Liver (tissue), 9 donors: ENCODE measurements around the gene OR52E2. TPM values are rescaled to one million over a fixed set of nuclear protein-coding genes. Genes with fewer than 3 reads are reported as not detected.

Source experiments
- DNase-seq: peaks from one replicate; pipeline ENCODE4 v3.0.0-alpha.2; 2017; ENCODE audit warnings: low spot score
- H3K27ac ChIP-seq, 2 donors: one replicate each; pipeline ENCODE4 v1.7.0; 2013; ENCODE audit warnings: inconsistent platforms in 2 of 2, low read length in 2 of 2, control low read depth in 1 of 2, low read depth in 1 of 2, mild to moderate bottlenecking in 1 of 2
- H3K27me3 ChIP-seq, 4 donors: one replicate each; pipeline versions ENCODE4 v1.6.1 to v1.7.0; 2013; ENCODE audit warnings: low read length in 3 of 4, inconsistent platforms in 1 of 4, mild to moderate bottlenecking in 1 of 4, moderate library complexity in 1 of 4; ENCODE audit not compliant: control insufficient read depth in 4 of 4, insufficient read depth in 4 of 4
- H3K36me3 ChIP-seq, 4 donors: one replicate each; pipeline versions ENCODE4 v1.6.1 to v1.7.0; 2013; ENCODE audit warnings: low read length in 3 of 4, mild to moderate bottlenecking in 3 of 4, low read depth in 1 of 4, moderate library complexity in 1 of 4; ENCODE audit not compliant: control insufficient read depth in 4 of 4, insufficient read depth in 3 of 4
- H3K4me1 ChIP-seq, 4 donors: one replicate each; pipeline versions ENCODE4 v1.6.1 to v1.7.0; 2013; ENCODE audit warnings: low read length in 3 of 4, mild to moderate bottlenecking in 3 of 4, moderate library complexity in 1 of 4; ENCODE audit not compliant: control insufficient read depth in 4 of 4, insufficient read depth in 4 of 4
- H3K4me3 ChIP-seq, 3 donors: one replicate each; pipeline versions ENCODE4 v1.6.1 to v1.7.0; 2013; ENCODE audit warnings: low read length in 3 of 3, control low read depth in 1 of 3, low read depth in 1 of 3, mild to moderate bottlenecking in 1 of 3
- H3K9ac ChIP-seq, 2 donors: one replicate each; pipeline ENCODE4 v1.7.0; 2013; ENCODE audit warnings: low read length in 2 of 2, mild to moderate bottlenecking in 2 of 2, moderate library complexity in 2 of 2, control low read depth in 1 of 2, low read depth in 1 of 2
- H3K9me3 ChIP-seq, 4 donors: one replicate each; pipeline versions ENCODE4 v1.6.1 to v1.7.0; 2013; ENCODE audit warnings: low read length in 3 of 4; ENCODE audit not compliant: control insufficient read depth in 4 of 4
- CTCF ChIP-seq: fragments of 150-350 bp; IDR thresholded peaks from 2 replicates; pipeline ENCODE4 v1.5.1; 2017; ENCODE audit warnings: improper control_type of control experiment, low read depth, low read length; ENCODE audit not compliant: missing input control
- EGR1 ChIP-seq, 2 donors: IDR thresholded peaks; 2 replicates each; pipeline ENCODE4 v1.6.1; 2016 to 2018; ENCODE audit warnings: antibody characterized with exemption in 2 of 2, low read depth in 2 of 2
- FOXA1 ChIP-seq: IDR thresholded peaks from 2 replicates; pipeline ENCODE4 v1.6.1; 2016; ENCODE audit warnings: antibody characterized with exemption
- FOXA2 ChIP-seq: IDR thresholded peaks from 2 replicates; pipeline ENCODE4 v1.6.1; 2016; ENCODE audit warnings: antibody characterized with exemption
- GABPA ChIP-seq, 2 donors: IDR thresholded peaks in 1 of 2; conservative IDR thresholded peaks in 1 of 2; 2 replicates each; pipeline ENCODE4 v1.6.1; 2016; ENCODE audit warnings: antibody characterized with exemption in 2 of 2, mild to moderate bottlenecking in 1 of 2, moderate library complexity in 1 of 2
- HNF4A ChIP-seq, 2 donors: conservative IDR thresholded peaks; 2 replicates each; pipeline ENCODE4 v1.6.1; 2016; ENCODE audit warnings: antibody characterized with exemption in 2 of 2, mild to moderate bottlenecking in 2 of 2
- HNF4G ChIP-seq: IDR thresholded peaks from 2 replicates; pipeline ENCODE4 v1.6.1; 2016; ENCODE audit warnings: antibody characterized with exemption
- JUND ChIP-seq, 2 donors: IDR thresholded peaks; 2 replicates each; pipeline ENCODE4 v1.6.1; 2016; ENCODE audit warnings: antibody characterized with exemption in 2 of 2
- MAX ChIP-seq: IDR thresholded peaks from 2 replicates; pipeline ENCODE4 v1.6.1; 2016; ENCODE audit warnings: antibody characterized with exemption
- NR2F2 ChIP-seq: IDR thresholded peaks from 2 replicates; pipeline ENCODE4 v1.6.1; 2016; ENCODE audit warnings: antibody characterized with exemption
- RAD21 ChIP-seq, 2 donors: IDR thresholded peaks; 2 replicates each; pipeline ENCODE4 v1.6.1; 2016; ENCODE audit warnings: antibody characterized with exemption in 2 of 2, mild to moderate bottlenecking in 2 of 2
- REST ChIP-seq: IDR thresholded peaks from 2 replicates; pipeline ENCODE4 v1.6.1; 2016; ENCODE audit warnings: antibody characterized with exemption, mild to moderate bottlenecking
- RXRA ChIP-seq, 2 donors: IDR thresholded peaks; 2 replicates each; pipeline ENCODE4 v1.6.1; 2017 to 2018; ENCODE audit warnings: antibody characterized with exemption in 2 of 2, mild to moderate bottlenecking in 1 of 2
- SP1 ChIP-seq: IDR thresholded peaks from 2 replicates; pipeline ENCODE4 v1.6.1; 2018; ENCODE audit warnings: antibody characterized with exemption, mild to moderate bottlenecking
- TAF1 ChIP-seq: conservative IDR thresholded peaks from 2 replicates; pipeline ENCODE4 v1.6.1; 2016; ENCODE audit warnings: antibody characterized with exemption, mild to moderate bottlenecking
- YY1 ChIP-seq: IDR thresholded peaks from 2 replicates; pipeline ENCODE4 v1.6.1; 2016; ENCODE audit warnings: antibody characterized with exemption, mild to moderate bottlenecking
- WGBS: extraction: QIAGEN DNeasy Blood & Tissue Kit; methylation state at CpG from one replicate; pipeline ENCODE4 v1.1.7; 2013; 5-methylcytosine and 5-hydroxymethylcytosine counted together
- polyA plus RNA-seq, 2 donors: library from polyadenylated mRNA; stranded (reverse) in 1 of 2; unstranded in 1 of 2; fragments of 200-250 nt in 1 of 2; fragments of >200 nt in 1 of 2; fragmentation: Nextera tagmentation in 1 of 2; extraction: Ambion mirVana in 1 of 2; gene quantifications; one replicate each; pipeline versions ENCODE4 v1.2.1 to v1.2.3, GENCODE V29; 2013 to 2015
- total RNA-seq, 2 donors: library from RNA; depleted of rRNA; stranded (reverse); fragments of >200 nt; gene quantifications; one replicate each; pipeline ENCODE4 v1.2.3, GENCODE V29; 2014
- TF ChIP-seq, protein P1 (sequence below): IDR thresholded peaks from 2 replicates; pipeline ENCODE4 v1.6.1; 2016; ENCODE audit warnings: antibody characterized with exemption
- TF ChIP-seq, protein P2 (sequence below): IDR thresholded peaks from 2 replicates; pipeline ENCODE4 v1.6.1; 2016; ENCODE audit warnings: antibody characterized with exemption
- donor health status: healthy.
- donor health status: healthy.
- donor health status: healthy.
- donor health status: healthy.
- donor health status: healthy.

Gene OR52E2
- total and polyA plus RNA-seq, 4 donors, result not detected

DNA sequence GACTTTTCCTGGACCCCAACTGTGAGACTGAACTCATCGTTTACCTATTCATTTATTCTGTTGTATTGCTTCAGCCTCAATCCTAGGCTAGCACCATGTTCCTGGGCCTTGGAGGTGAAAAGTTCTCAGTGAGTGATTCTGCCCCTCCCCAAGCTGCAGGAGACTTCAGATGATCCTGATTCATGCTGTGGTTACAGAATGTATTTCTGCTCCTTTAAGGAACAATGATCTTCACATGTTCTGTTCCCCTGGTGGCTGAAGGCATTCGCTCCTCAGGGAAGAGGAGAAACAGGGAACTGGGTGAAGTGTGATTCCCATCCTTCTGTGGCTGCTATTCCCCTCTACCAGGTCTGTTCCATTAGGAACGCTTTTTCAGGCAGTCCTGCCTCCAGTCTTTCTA, 12.4 kb upstream of the OR52E2 start:
- H3K9ac ChIP-seq, result no peak overlapping the region
- DNase-seq, result no peak
- no peak overlapping the region for H3K4me3 ChIP-seq
- no peaks in the 10 kb centered on the region for H3K4me1 ChIP-seq
- peaks cover 0 to 8% (median 1%) of the 10 kb centered on the region in 4 donors for H3K27me3 ChIP-seq
- peaks cover 0 to 4% (median 0%) of the 10 kb centered on the region in 4 donors for H3K9me3 ChIP-seq
- H3K27ac ChIP-seq, result no peak overlapping the region
- H3K36me3 ChIP-seq, result no peaks in the 10 kb centered on the region
- 49% methylated on average over 3 of the region's 3 CpGs for WGBS
- TF ChIP-seq FOXA2 (no peak), SP1 (no peak), EGR1 (IDR thresholded peaks at IDR 0.05; ENCODE audit: low read depth in 2 of 2) (no peak), CTCF (no peak), GABPA (IDR thresholded peaks at IDR 0.05 in 1 of 2, conservative IDR thresholded peaks at IDR 0.05 in 1 of 2) (no peak), RAD21 (IDR thresholded peaks at IDR 0.05) (no peak), FOXA1 (no peak), YY1 (no peak), TAF1 (no peak), MAX (no peak), HNF4A (conservative IDR thresholded peaks at IDR 0.05) (no peak), RXRA (IDR thresholded peaks at IDR 0.05) (no peak), HNF4G (no peak), NR2F2 (no peak), JUND (IDR thresholded peaks at IDR 0.05) (no peak), REST (no peak)
- TF ChIP-seq, protein P1, sequence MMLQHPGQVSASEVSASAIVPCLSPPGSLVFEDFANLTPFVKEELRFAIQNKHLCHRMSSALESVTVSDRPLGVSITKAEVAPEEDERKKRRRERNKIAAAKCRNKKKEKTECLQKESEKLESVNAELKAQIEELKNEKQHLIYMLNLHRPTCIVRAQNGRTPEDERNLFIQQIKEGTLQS, result no peak
- TF ChIP-seq, protein P2, sequence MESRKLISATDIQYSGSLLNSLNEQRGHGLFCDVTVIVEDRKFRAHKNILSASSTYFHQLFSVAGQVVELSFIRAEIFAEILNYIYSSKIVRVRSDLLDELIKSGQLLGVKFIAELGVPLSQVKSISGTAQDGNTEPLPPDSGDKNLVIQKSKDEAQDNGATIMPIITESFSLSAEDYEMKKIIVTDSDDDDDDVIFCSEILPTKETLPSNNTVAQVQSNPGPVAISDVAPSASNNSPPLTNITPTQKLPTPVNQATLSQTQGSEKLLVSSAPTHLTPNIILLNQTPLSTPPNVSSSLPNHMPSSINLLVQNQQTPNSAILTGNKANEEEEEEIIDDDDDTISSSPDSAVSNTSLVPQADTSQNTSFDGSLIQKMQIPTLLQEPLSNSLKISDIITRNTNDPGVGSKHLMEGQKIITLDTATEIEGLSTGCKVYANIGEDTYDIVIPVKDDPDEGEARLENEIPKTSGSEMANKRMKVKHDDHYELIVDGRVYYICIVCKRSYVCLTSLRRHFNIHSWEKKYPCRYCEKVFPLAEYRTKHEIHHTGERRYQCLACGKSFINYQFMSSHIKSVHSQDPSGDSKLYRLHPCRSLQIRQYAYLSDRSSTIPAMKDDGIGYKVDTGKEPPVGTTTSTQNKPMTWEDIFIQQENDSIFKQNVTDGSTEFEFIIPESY, result no peak
